HG02943 (cell line): ENCODE measurements around the gene HOXC5.
"Not testable (repeated sequence)": the region's sequence is repeated elsewhere in the genome, so short reads cannot be mapped to it uniquely, and the experiment has no call there.

Experiments used
- ATAC-seq: cut with Tn5 transposase; IDR thresholded peaks from one replicate; pipeline ENCODE4 v1.9.1; 2021; ENCODE audit warnings: mild to moderate bottlenecking, low read depth, moderate library complexity; ENCODE audit not compliant: unreplicated experiment

The HOXC5 gene

GRCh38 chr12:54032086-54032619 lies 697 bp upstream of the HOXC5 start:
- ATAC-seq = no peak

DNA sequence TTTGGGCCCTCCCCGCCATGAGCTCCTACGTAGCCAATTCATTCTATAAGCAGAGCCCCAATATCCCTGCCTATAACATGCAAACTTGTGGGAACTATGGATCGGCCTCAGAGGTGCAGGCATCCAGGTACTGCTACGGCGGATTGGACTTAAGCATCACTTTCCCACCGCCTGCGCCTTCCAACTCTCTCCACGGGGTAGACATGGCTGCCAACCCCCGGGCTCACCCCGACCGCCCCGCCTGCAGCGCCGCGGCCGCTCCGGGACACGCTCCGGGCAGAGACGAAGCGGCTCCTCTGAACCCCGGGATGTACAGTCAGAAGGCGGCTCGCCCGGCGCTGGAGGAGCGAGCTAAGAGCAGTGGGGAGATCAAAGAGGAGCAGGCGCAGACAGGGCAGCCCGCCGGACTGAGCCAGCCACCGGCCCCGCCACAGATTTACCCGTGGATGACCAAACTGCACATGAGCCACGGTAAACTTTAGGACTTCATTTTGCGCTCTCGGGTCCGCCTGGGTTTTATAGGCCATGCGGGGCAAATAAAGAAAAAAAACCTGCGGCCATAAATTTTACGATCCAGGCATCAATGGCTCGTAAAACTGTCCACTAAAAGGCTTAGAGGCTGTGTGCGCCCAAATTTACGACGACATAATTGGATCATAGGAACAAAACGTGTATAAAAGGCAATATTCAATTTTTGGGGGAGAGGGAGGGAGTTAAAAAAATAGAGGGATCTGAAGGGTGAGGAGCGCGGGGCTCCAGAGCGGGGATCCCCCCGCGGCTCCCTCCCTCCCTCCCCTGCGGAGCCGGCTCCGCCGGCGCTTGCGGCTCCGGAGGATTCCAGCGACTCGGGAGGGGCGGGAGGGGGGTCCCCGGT lies 493 bp downstream of the HOXC5 start:
- ATAC-seq = no peak

GRCh38 chr12:54033980-54034784 lies 1.3 kb downstream of the HOXC5 start:
- no peak for ATAC-seq

- ATAC-seq = no peak
These were observed 2.0 kb downstream of the HOXC5 start for GRCh38 chr12:54034785-54035310.

DNA sequence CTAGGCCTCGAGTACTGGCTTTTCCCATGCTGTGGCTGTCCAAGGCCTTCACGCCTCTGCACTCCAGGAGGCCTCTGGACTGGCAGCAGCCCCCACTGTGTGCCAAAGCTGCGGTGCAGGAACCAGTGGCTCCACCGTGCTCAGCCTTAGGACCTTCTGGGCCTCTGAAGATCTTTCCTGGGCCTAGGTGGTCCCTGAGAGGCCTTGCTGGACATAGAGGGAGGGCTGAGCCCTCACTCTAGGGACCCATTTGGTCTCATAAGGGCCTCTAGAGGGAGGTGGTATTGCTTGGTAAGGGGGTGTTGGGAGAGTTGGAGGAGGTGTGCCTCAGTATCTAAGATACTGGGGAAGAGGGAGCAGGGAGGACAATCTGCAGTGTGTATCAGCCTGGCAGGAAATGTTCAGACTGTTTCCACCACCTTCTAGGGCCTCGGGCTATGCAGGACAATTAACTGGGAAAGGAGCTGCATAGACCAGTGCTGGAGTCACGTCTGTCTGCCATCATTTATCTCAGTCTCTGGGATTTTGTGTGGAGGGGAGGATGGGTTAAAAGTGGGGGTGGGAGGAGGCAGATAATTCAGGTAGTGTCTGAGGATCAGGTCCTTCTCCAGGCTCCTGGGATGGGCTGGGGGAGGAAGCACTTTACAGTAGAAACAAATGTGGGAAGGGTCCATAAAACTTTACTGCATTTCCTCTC lies 2.9 kb downstream of the HOXC5 start:
- ATAC-seq = no peak

- no peak for ATAC-seq
These were observed 3.9 kb downstream of the HOXC5 start for GRCh38 chr12:54036620-54037359.

- no peak for ATAC-seq
These were observed 4.8 kb downstream of the HOXC5 start for GRCh38 chr12:54037360-54038283.

- ATAC-seq = no peak
These were observed 5.5 kb downstream of the HOXC5 start for GRCh38 chr12:54038284-54038870.

GRCh38 chr12:54038871-54039414 lies 6.1 kb downstream of the HOXC5 start:
- no peak for ATAC-seq

GRCh38 chr12:54039417-54040147 lies 6.7 kb downstream of the HOXC5 start:
- ATAC-seq = no peak

GRCh38 chr12:54040148-54040494 lies 7.3 kb downstream of the HOXC5 start:
- ATAC-seq = no peak

- no peak for ATAC-seq
These were observed 7.8 kb downstream of the HOXC5 start for GRCh38 chr12:54040648-54041047.

- no peak for ATAC-seq
These were observed 8.3 kb downstream of the HOXC5 start for GRCh38 chr12:54041097-54041690.

- not testable (repeated sequence) for ATAC-seq
These were observed 9.2 kb downstream of the HOXC5 start for GRCh38 chr12:54042033-54042432.

- no peak for ATAC-seq
These were observed 10.4 kb downstream of the HOXC5 start for GRCh38 chr12:54042970-54043853.

GRCh38 chr12:54044425-54045103 lies 11.7 kb downstream of the HOXC5 start:
- no peak for ATAC-seq
